Measurements from ENCODE around the gene BTBD9.

GRCh38 chr6:38143191-38144150, 496.3 kb downstream of the BTBD9 start:
- no peak for TF ChIP-seq CTCF (IDR thresholded peaks at IDR 0.05)
- no peak for TF ChIP-seq POLR2A (IDR thresholded peaks at IDR 0.05)
